Fibroblast of skin of left biceps (primary cell): Measurements from ENCODE around the gene RASAL1.

Experiments
- DNase-seq, 2 experiments: peaks; one replicate each; pipeline ENCODE4 v3.0.0-alpha.2; 2013; ENCODE audit warnings: low read depth in 2 of 2

Gene RASAL1

DNA sequence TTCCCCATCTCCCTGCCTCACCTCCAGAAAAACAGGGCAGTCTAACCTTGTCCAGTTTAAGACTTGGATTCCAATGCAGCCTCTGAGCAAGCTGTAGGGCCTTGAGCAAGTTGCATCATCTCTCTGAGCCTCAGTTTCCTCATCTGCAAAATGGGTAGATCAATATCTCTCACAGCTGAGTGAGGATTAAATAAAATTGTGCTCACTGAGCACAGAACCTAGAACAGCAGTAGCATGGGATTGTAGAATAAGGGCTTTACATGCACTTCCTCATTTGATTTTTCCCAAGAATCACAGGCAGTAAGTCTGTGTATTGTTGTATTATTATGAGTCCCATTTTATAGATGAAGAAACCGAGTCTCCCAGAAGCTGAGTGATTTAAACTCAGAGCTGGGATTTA, 77.0 kb downstream of the RASAL1 start:
- no peak for DNase-seq

DNA sequence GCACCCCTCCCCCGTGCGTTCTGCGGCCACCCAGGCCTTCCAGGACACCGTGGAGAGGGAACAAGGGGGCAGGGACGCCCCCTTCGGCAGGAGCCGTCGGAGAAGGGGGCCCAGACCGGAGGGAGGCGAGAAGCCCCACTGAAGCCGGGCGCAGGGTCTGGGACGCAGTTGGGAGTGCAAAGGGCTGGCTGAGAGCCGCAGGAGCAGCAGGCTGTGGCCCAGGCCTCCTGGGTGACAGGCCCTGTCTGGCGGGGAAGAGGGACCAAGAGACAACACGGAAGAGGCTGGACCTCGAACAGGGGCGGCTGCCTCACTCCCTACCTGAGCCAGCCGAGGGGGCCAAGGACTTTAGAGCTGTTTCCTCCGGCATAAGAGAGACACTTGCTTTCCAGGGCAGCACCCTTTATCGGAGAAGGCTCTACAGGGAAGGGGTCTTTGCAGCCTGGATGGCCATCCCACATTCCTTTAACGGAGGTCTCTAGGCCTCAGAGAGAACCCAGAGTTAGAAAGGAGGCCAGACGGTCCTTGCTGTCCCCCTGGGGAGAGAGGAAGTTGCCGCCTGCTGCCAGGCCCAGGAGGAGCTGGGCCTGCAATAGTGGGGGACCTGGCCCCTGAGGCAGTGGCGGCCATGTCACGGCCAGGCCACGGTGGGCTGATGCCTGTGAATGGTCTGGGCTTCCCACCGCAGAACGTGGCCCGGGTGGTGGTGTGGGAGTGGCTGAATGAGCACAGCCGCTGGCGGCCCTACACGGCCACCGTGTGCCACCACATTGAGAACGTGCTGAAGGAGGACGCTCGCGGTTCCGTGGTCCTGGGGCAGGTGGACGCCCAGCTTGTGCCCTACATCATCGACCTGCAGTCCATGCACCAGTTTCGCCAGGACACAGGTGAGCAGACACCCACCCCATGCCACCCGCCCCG, 77.7 kb downstream of the RASAL1 start:
- DNase-seq: no peak

DNA sequence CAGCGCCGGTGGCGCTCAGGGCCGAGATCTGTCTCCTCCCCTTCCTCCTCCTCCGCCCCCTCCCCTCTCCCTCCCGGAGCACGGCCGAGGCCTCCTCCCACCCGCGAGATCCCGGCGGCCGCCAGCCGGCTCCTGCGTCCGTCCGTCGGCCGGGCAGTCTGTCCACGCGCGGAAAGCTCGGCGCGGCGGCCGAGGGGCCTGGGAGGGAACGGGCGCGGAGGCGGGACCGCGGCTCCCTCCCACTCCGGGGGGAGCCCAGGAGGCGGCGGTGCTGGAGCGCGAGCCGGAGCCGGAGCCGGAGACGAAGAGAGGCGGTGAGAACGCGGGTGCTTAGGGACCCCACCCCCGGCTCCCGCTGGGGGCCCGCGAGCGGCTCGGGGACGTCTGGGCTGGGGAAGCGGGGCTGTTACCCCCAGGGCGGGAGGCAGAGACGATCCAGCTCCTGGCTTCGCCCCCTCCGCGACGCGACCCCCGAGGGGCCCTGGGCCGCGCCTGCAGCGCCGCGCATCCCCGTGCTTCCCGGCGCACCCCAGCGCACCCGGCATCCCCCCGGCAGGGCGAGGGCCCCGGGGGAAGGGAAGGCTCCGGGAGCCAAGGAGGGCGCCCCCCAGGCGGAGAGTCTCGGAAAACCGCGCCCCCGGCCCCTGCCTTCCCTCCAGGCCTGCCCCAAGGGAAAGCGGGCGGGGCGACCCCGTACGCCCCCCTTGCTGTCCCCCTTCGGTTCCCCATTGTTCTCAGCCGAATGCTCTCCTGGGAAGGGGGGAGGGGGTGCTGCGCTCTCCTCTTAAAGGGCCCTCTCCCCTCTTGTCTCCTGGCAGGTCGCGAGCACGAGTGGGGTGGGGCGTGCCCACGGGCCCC, 78.7 kb downstream of the RASAL1 start, which contains the start of gene DTX1:
Gene DTX1, plus strand, starts transcription at position 100 of the 858 bp plus-strand sequence. CDS start 1,463 bp downstream, outside the sequence.
- no peak for DNase-seq

DNA sequence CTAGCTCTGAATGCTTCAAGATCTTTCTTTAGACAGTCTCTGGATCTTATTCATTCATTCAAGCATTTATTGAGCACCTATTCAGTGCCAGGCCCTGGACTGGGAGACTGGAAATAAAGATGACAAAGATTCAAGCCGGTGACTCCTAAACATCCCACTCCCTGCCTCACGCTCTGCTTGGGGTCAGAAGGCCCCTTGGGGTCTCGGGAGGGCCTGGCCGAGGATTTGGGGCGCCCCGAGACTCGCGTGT, 79.3 kb downstream of the RASAL1 start:
- DNase-seq: no peak

DNA sequence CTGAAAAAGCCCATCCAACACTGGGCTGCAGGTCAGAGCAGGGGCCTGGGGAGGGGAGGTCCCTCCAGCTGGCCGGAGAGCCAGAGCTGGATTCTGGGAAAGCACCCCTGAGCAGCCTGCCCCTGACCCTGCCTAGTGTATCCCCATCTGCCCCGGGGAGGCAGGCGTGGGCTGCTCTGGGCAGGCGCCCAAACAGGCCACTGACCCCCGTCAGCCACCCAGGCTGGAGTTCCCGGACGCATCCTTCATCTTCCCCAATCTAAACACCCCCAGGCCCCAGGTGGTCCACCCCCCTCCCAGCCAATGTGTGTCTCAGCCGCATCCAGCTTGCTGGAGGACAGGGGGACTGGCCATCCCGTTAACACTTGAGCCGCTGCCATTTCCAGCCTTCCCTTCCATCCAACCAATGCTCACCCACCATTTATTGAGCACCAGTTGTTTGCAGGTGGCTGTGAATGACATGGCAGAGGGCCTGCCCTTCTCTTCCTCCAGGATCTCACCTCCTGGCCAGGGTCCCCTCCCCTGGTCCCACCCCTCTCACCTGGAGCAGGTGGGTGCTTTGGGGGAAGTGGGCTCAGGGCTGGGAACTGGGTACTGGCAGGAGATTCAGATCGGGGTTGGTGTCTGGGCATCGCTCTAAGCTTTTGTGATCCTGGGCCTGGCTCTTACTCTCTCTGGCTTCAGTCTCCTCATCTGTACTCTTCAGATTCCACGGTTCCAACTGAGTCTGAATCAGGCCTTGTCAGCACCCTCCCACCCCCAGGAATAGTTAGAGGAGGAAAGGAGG, 79.8 kb downstream of the RASAL1 start:
- DNase-seq: no peak

DNA sequence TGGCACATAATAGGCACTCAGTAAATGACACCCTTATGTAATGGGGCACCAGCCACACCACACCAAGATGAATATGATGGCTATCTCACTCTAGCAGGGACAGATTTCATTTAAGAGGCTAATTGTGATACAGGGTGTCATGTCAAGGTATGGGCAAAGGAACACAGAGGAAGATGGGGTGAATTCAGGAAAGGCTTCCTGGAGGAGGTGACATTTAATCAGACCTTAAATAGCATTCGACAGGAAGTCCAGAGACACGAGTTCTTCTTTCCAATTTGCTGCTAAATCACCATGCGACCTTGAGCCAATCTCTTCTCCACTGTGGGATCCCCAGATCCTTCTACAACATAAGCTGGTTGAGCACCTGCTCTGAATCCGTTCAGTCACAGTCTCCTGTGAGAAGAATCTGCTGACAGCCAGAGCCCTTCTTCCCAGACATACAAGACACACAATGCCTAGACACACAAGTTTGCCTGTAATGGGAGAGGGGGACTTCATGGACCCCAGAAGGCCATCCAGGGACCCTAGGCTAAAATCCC, 80.5 kb downstream of the RASAL1 start:
- no peak for DNase-seq

DNA sequence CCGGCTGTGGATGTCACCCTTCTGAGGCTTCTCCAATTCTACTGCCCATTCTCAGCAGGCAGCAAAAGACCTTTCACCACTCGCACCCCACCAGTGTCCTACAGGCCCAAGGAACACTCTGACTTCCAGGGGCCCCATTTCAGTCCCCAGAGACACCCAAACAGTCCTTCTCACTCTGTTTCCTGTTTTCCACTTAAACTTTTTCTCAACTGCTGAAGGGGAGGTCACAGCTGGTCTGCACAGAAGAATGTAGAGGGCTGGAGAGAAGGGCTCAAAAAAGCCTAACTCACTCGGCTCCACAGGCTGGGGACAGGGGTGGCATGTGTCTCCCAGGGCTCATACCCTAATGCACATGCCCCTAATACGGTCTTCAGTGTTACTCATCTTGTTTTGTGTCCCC, 83.2 kb downstream of the RASAL1 start:
- no peak for DNase-seq

DNA sequence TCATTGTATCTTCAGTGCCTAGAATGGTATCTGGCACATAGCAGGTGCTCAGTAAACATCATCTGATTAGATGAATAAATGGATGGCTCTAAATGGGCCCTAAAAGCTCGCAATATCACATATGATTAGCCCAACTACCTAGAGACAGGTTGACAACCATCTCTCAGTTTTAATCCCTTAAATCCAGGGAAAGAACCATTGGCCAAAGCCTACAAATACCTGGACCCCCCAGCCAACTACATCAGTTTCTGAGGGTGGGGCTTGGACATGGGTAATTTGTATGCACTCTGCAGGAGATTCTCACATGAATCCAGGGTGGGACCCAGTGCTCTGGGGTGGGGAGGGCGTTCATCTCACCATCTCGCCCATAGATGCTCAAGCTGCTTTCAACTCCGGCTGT, 83.8 kb downstream of the RASAL1 start:
- no peak for DNase-seq

DNA sequence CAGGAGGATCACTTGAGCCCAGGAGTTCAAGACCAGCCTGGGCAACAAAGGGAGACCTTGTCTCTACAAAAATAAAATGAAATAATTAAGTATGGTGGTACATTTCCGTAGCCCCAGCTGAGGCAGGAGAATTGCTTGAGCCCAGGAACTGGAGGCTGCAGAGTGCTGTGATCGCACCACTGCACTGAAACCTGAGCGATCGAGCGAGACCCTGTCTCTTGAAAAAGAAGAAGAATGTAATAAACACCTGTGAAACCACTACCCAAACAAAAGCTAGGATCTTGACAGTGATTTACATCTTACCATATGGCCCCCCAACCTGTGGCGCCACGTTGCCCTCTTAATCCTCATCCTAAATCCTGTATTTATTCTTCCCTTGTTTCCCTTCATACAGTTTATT, 84.8 kb downstream of the RASAL1 start:
- DNase-seq: no peak

DNA sequence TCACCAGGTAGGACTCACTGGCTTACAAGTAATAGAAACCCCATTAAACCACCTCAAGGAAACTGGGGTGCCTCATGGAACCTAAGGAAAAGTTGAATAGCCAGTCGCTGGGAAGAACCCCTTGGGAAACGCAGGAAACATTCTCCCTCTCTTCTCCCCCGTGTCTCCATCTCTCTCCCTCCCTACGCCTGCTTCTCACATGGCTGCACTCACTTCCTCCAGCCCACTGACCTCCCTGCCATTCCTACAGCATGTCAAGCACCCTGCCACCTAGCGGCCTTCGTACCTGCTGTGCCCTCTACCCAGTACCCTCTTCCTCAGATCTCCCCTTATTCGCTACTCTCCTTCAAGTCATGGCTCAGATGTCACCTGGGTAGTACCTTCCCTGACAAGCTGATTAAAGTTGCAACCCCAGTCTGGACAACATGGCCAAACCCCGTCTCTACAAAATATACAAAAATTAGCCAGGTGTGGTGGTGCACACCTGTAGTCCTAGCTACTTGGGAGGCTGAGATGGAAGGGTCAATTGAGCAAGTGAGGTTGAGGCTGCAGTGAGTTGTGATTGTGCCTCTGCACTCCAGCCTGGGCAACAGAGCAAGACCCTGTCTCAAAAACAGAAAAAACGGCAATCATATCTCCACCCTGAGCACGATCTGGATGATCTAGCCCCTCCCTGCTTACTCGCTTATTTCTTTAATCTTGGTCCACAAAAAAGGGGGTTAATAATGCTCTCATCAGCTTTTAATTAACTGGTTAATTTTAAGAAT, 85.4 kb downstream of the RASAL1 start:
- no peak for DNase-seq
